ENCODE measurements around the gene TUBG2. TPM values are rescaled to one million over a fixed set of nuclear protein-coding genes. Genes with fewer than 3 reads are reported as not detected.

The TUBG2 gene
- polyA plus RNA-seq, 3 donors, result 13.9 to 62.7 (median 24.0) TPM

DNA sequence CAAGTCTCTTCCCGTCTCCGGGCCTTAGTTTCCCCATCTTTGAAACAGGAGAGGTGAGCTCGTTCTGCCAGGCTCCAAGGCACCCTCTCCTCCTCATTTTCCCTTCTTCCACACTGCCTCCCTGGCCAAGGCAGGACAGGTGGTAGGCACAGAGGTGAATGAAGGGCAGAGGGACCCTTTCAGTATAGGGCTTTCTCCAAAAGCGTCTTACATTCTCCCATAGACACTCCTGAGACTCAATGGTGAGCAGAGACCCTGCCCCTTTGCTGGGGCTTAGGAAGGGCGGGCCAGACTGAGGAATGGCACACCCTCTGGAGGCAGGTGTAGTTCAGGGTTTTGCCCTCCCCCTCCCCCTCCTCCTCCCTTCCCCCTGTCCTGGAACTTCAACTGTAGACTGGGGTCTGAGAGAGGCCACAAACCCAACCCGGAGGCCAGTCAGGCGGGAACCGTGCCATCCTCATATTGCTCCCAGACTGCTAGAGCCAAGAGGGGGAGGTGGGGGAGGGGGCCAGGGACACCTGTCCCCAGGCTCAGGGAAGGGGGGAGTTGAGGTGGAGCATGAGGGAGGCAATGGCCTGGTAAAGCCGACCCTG lies 15.8 kb downstream of the TUBG2 start:
- WGBS, 3 donors, result 21 to 31% (median 30%) methylated on average over 9 of the region's 9 CpGs
- no peak overlapping the region for H3K27ac ChIP-seq (ENCODE audit: low read depth, low read length)

GRCh38 chr17:42675348-42675964 lies 16.4 kb downstream of the TUBG2 start:
- WGBS, 3 donors, result 2 to 3% (median 3%) methylated on average over 24 to 27 of the region's 27 CpGs
- no peak overlapping the region for H3K27ac ChIP-seq (ENCODE audit: low read depth, low read length)

GRCh38 chr17:42675965-42676423 lies 16.9 kb downstream of the TUBG2 start:
- 0 to 1% (median 0%) methylated on average over 31 to 43 of the region's 43 CpGs for WGBS, 3 donors
- H3K27ac ChIP-seq (ENCODE audit: low read depth, low read length), result no peak overlapping the region

GRCh38 chr17:42676424-42677011 lies 17.4 kb downstream of the TUBG2 start, which contains the start of gene PLEKHH3:
PLEKHH3 (minus strand) TSS chr17:42676994; CDS start chr17:42676563, 431 bp downstream.
- WGBS, 3 donors, result 0 to 1% (median 1%) methylated on average over 40 to 51 of the region's 51 CpGs
- H3K27ac ChIP-seq (ENCODE audit: low read depth, low read length), result peak within 1 kb of the TSS; percentile 31

DNA sequence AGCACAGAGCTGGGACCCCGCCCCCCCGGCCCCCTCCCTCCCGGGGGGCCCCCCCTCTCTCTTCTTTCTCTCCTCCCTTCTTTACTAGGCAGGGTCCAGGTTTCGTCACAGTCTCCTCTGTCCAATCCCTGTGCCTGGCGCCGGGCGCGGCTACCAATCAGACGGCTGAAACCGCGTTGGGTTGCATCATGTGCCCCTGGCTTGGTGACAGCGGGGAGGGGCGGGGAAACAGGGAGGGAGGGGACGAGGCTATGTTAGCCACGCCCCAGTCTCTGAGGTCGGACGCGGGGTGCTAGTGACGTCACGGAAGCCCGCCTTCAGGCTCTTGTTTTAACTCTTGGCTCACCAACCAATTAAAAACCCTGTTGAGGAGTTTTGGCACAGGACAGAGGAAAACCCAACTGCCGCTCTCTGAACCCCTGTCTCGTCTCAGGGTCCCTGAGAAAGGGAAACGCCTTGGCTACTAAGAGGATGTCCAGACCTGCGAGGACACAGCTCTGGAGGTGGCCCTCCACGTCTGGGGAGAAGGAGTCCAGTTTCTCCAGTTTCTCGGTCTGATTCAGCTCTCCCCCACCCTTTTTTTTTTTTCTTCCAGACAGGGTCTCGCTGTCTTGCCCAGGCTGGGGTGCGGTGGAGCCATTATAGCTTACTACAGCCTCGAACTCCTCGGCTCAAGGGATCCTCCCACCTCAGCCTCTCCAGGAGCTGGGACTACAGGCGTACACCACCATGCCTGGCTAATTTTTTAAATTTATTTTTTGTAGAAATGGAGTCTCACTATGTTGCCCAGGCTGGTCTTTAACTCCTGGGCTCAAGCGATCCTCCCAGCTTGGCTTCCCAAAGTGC lies 18.2 kb downstream of the TUBG2 start:
- H3K27ac ChIP-seq (ENCODE audit: low read depth, low read length), result peak overlapping the region; percentile 31
- 2 to 4% (median 3%) methylated on average over 29 to 33 of the region's 33 CpGs for WGBS, 3 donors

- WGBS, 3 donors, result 0% methylated on average over 48 to 53 of the region's 53 CpGs
- peak overlapping the region; percentile 76 for H3K27ac ChIP-seq (ENCODE audit: low read depth, low read length)
Measured at GRCh38 chr17:42677921-42678781, 19.1 kb downstream of the TUBG2 start.

GRCh38 chr17:42678951-42679491 lies 19.9 kb downstream of the TUBG2 start:
- peak overlapping the region; percentile 80 for H3K27ac ChIP-seq (ENCODE audit: low read depth, low read length)
- WGBS, 3 donors, result 2 to 3% (median 3%) methylated on average over 18 of the region's 18 CpGs

GRCh38 chr17:42679492-42680330 lies 20.6 kb downstream of the TUBG2 start:
- 4 to 7% (median 6%) methylated on average over 72 to 78 of the region's 78 CpGs for WGBS, 3 donors
- H3K27ac ChIP-seq (ENCODE audit: low read depth, low read length), result peak overlapping the region; percentile 80

- H3K27ac ChIP-seq (ENCODE audit: low read depth, low read length), result no peak overlapping the region
- WGBS, 3 donors, result 64 to 66% (median 66%) methylated on average over 19 to 20 of the region's 20 CpGs
Measured at GRCh38 chr17:42680331-42680808, 21.3 kb downstream of the TUBG2 start.

GRCh38 chr17:42681976-42682721 lies 23.1 kb downstream of the TUBG2 start, which contains the start of gene CNTNAP1:
CNTNAP1 (plus strand) TSS chr17:42682531; CDS start chr17:42682830, 299 bp downstream.
- no peak within 1 kb of the TSS for H3K27ac ChIP-seq (ENCODE audit: low read depth, low read length)
- 8 to 13% (median 9%) methylated on average over 22 of the region's 22 CpGs for WGBS, 3 donors

DNA sequence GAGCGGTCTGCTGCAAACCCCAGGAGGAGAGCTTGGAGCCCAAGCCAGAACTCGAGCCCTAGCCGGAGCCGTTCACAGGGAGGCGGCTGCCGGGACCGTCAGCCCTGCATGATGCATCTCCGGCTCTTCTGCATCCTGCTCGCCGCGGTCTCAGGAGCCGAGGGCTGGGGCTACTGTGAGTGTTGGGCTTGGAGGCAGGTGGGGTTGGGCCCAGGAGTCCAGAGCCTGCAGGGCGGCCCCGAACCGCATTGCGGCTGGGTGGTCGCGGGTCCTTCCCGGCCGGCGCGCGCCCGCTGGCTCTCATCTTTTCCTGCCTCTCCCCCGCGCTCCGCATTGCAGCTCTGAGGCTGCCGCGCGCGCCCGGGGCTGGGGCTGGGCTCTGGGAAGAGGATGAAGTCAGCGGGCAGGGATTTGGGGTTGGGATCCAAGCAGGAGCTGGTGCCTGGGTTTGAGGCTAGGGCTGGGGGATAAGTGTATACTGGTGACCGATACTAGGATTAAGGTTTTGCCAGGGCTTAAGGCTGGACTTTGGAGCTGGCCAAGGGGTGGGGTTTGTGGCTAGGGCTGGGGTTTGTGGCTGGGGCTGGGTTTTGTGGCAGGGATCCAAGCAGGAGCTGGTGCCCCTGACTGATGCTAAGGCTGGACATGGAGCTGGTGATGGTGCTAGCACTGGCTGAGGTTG lies 23.8 kb downstream of the TUBG2 start:
- H3K27ac ChIP-seq (ENCODE audit: low read depth, low read length), result no peak overlapping the region
- 1 to 7% (median 2%) methylated on average over 34 of the region's 34 CpGs for WGBS, 3 donors

DNA sequence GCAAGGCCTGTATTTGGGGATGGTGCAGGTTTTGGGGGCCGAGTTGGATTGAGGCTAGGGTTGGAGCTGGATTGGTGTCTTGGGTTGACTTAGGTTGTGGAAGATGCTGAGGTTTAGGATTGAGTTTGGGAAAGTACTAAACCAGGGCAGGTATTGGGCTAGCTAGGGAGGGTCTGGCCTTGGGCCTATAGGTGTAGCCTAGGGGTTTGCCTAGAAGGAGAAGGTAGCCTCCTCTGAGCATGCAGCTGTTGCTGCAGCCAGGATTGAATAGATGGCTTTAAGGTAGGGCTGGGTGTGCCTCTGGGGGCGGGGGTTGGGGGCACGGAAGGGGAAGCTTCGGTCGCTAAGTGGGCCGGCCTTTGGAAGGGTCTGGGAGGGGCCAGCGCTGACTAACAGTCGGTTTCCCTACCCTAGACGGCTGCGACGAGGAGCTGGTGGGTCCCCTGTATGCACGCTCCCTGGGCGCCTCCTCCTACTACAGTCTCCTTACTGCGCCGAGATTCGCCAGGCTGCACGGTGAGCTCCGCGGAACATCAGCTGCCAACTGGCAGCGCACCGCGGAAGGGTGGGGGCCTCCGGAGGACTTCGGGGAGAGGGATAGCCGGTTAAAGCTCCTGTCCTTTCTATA lies 24.4 kb downstream of the TUBG2 start:
- WGBS, 3 donors, result 8 to 23% (median 19%) methylated on average over 25 of the region's 25 CpGs

GRCh38 chr17:42684929-42685556 lies 26.0 kb downstream of the TUBG2 start:
- H3K27ac ChIP-seq (ENCODE audit: low read depth, low read length), result no peak overlapping the region
- WGBS, 3 donors, result 78 to 94% (median 93%) methylated on average over 50 of the region's 50 CpGs

More for the DNA sequence above, 24.4 kb downstream of the TUBG2 start:
- no peak overlapping the region for H3K27ac ChIP-seq (ENCODE audit: low read depth, low read length)

GRCh38 chr17:42685831-42686230 lies 26.7 kb downstream of the TUBG2 start:
- WGBS, 3 donors, result 81 to 88% (median 88%) methylated on average over 14 of the region's 14 CpGs
- no peak overlapping the region for H3K27ac ChIP-seq (ENCODE audit: low read depth, low read length)

Measured in adipose tissue (tissue), 3 donors.